GM18519 (cell line): Measurements from ENCODE around the gene COL24A1.

Experiments used
- ATAC-seq: cut with Tn5 transposase; IDR thresholded peaks from one replicate; pipeline ENCODE4 v1.9.1; 2021; ENCODE audit warnings: mild to moderate bottlenecking, moderate library complexity; ENCODE audit not compliant: unreplicated experiment, low FRiP score

COL24A1 gene

DNA sequence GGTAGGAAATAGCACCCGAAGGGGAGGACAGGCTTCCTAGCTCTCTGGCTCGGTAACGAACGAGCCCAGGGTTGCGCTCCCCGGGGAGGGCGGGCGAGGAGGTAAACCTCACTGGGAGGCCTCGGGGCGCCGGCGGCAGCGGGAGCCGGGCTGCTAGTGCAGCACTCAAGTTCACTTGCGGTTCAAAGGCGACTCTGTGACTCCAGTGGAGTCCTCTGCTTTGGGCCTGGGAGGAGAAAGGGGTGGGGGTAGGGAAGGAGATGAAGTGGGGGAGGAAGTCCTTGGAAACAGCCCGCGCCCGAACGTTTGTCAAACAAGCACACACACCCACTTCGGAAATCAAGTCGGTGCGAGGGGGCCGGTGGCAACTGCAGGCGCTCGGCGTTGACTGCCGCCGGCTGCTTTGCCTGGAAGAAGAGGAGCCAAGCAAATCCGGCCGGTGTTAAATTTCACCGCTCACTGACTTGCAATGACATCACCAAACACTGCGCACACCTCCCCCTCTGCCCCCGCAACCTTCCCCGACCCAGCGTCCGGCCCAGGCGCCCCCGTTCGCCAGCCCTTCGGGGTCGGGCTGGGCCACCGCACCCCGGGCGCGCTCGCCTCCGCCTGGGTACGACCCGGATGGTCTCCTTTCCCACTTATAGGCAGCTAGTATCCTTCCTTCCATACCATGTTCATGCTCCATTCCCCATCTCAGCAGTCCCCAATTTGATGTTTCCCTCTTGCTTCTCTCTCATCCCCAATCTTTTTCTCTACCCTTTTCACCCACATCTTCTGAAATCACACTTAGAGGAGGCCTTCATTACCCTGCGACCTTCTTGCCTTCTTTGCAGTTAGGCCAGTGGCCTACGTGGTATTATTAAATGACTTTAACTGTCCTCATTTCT lies at the start of gene COL24A1:
COL24A1 (minus strand) TSS at position 207 of the 890 bp plus-strand sequence. CDS start 376 bp downstream, outside the sequence.
- no peak for ATAC-seq

DNA sequence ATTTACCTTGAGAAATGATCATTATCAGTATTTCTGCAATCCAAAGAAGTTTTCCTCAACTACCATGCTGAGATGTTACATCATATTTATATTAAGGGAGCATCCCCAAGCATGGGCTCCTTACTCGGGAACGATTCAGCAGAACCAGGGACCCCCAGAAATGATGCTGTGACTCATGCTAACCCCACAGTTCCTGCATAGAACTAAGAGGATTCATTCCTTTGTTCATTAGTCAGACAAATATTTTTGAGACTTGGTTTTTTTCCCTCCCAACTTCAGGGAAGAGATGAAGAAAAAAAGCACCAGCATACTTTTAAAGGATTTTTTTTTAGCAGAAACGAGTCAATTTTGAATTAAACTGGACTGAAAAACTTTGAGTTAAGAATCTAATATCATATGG lies 49.2 kb upstream of the COL24A1 start:
- ATAC-seq = no peak

DNA sequence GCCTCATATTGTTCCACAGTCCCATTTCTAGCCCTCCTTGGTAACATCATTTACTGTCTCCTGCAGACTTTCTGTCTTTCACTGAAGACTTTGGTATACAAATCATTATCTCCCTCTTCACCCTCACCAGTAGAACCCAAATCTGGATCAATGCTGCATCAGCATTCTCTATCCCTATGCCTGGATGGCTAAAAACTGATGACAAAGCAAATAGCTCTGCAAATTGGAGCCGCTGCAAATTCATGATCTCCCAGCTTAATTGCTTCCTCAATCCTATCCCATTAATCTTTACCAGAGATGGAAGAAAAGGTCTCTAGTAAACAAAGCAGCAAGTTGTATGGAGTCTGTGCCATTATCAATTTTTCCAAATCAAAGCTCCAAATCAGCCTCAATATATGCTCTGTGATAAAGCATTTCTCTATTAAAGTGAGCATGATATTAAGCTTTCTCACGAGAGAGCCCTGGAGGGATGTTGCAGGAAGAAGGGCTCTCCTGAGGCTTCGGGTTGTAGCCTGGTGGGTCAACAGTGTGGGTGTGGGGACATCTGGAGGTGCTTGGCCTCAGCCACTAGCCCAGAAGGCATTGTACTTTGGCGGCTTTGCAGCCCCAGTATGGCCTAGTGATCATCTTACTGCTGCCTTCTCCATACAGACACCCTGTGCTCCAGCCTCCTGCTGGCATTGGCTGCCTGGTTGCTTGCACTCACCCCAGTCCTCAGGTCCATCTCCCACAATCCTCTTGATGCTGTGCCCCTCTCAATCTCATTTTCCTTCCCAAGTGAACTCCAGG lies 46.2 kb upstream of the COL24A1 start:
- no peak for ATAC-seq

- no peak for ATAC-seq
Observed at GRCh38 chr1:86201311-86201710, 44.7 kb upstream of the COL24A1 start.

- ATAC-seq = no peak
Observed at GRCh38 chr1:86200901-86201300, 44.3 kb upstream of the COL24A1 start.

DNA sequence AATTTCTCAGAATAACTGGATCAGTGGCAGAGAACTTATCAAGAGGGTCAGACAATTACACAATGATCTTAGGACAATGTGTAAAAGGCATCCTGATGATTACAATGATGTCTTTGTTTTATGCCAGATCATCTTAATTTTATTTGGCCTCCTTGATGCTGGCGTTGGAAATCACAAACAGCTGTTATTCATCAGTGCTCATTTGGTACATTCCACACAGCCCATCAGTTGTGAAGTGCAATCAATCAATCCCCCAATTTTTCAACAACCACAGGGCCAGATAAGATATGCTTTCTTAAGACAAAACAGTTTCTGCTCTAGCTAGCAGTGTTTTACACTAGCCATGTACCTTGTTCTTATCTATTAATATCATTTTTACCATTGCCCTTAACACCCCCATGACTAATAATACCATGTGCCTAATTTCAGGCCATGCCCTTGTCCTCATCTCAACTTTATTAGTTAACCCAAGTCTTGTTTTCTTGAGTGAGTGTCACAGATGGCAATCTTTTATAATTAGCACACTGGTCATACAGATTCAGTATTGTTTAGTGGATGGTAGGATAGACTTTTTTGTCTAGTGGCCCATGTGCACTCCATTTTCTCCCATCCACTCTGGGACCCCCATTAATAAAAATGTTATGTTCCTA lies 40.8 kb upstream of the COL24A1 start:
- ATAC-seq = no peak

- no peak for ATAC-seq
Observed at GRCh38 chr1:86195281-86195680, 38.7 kb upstream of the COL24A1 start.

DNA sequence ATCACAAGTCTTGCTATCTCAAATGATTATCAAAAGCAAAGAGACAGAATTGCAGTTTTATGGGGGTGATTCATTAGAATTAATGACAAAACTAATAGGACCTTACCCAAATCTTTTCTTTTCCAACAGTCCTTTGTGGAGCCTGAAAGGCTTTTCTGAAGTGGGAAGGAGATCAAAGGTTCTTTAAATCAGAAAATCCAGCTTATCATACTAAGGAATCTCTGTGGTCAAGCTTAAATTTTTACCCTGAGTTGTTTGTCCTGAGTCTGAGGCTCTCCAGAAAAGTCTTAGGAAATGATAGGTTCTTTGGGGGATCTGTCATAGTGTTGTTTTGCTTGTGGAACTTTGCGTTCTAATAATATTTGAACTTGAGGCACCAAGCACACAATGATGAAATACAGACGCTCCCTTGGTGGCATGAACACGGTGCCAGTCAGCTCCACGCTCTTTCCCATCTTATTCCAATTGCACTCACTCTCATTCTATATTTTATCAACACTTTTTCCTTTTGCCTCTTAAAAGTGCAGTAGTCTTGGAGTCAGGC lies 38.0 kb upstream of the COL24A1 start:
- ATAC-seq = no peak

DNA sequence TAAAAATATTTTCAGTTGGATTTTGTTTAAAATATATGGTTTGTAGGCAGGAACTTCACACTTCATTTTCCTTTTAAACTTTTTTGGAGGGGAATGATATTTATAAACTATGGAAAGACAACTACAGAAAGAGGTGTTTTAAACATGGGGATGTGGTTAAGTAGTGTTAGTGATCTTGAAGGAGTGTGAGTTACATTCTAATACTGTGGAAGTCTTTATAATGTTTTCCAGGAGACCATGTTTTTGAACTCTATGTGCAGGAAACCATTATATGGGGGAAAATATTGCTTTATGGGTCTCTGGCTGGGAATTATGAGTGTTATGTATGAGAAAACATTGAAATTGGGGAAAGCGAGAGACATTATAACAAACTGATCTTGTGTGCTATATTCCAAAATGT lies 35.8 kb upstream of the COL24A1 start:
- ATAC-seq = no peak

- no peak for ATAC-seq
Observed at GRCh38 chr1:86191958-86192357, 35.4 kb upstream of the COL24A1 start.

DNA sequence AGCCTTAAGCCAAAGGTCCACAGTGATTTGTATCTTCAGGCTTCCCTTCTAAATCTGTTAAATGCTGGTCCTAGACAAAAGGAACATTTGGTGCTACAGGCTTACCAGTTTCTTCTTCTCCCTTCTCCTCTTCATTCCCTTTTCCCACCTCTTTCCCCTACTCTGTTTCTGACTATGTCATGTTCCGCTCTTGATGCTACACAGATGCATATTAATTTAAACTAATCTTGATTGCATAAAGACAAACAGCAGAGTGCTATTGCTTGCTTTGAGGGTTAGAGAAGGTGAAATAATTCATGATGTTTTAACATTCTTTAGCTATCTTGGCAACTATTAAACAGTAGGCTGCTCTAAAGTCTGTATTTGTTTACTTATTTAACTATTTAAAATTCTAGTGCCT lies 34.3 kb upstream of the COL24A1 start:
- no peak for ATAC-seq

GRCh38 chr1:86184426-86184825 lies 27.9 kb upstream of the COL24A1 start:
- no peak for ATAC-seq

- ATAC-seq = no peak
Observed at GRCh38 chr1:86183810-86184209, 27.2 kb upstream of the COL24A1 start.

DNA sequence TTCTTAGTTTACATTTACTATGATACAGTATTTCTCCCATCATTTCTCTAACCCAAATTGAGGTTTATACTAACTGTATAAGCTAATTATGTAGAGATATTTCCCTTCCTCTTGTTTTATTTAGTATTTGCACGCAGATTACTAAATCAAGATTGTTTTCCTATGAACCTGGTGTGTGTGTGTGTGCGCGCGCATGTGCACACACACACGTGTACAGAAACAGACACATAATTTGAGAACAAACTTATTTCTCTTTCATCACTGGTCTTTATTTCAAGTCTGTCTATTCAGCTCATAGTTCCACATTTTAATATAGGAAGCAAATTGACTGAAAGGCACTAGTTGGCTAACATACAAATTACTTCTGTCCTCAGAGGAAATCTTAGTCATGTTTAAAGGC lies 19.7 kb upstream of the COL24A1 start:
- no peak for ATAC-seq

DNA sequence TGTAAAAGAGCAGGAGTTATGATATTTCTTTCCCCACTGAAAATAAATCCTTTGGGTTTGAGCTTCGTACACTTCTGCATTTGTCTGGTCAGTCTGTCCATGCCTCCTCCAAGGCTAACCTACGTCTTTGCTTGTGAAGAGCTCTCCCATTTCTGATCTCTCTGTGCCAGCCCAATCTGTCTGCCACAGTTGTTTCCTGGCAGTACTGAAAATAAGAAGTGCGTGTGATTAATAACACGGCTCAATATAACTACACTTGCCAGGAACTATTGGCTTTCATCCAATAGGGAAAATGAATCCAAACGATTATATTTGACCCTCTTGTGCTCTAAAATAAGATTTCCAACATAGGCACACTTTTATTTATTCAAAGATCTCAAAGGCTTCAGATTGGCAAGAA lies 19.2 kb upstream of the COL24A1 start:
- no peak for ATAC-seq

DNA sequence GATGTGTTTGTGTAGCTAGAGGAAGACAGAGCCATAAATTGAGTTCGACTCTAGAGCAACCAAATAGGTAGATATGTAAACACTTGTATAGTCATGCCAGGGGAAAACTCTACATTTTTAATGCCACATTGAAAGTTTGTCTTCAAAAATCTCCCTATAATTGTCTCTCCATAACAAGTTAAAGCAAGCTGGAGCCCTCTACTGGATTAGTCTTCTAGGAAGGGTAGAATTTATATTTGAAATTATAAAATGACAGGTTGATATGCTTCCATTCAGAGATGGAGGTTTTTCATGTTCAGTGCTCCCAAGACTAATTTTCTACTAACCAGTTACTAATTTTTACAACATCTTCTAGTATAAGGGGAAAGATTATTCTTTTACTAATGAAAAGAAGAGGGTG lies 13.1 kb upstream of the COL24A1 start:
- ATAC-seq = no peak

DNA sequence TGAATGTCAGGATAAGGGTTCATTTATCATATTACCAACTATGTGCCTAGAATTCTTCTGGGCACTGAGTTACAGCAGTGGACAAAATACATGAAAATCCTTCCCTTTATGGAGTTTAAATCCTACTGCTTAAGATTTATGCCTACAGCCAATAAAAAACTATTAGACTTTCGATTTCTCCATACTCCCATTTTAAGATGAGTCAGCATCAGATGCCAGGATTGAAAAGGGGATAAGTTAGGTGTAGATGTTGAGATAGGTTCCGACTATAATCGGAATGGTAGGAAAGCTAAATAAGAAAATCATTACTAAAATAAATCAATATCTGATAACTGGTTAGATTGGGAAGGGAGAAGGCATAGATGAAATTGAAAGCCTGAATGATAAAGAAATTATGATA lies 3.2 kb upstream of the COL24A1 start:
- ATAC-seq = no peak

- ATAC-seq = no peak
Observed at GRCh38 chr1:86155807-86156565, 586 bp downstream of the COL24A1 start.

GRCh38 chr1:86155051-86155806 lies 1.3 kb downstream of the COL24A1 start:
- ATAC-seq = no peak
